Suppressor macrophage (primary cell): ENCODE measurements around the gene FGF14.

ENCODE experiments used
- DNase-seq, 4 experiments: peaks; one replicate each; pipeline ENCODE4 v3.0.0-alpha.2; 2020 to 2022

Gene FGF14

DNA sequence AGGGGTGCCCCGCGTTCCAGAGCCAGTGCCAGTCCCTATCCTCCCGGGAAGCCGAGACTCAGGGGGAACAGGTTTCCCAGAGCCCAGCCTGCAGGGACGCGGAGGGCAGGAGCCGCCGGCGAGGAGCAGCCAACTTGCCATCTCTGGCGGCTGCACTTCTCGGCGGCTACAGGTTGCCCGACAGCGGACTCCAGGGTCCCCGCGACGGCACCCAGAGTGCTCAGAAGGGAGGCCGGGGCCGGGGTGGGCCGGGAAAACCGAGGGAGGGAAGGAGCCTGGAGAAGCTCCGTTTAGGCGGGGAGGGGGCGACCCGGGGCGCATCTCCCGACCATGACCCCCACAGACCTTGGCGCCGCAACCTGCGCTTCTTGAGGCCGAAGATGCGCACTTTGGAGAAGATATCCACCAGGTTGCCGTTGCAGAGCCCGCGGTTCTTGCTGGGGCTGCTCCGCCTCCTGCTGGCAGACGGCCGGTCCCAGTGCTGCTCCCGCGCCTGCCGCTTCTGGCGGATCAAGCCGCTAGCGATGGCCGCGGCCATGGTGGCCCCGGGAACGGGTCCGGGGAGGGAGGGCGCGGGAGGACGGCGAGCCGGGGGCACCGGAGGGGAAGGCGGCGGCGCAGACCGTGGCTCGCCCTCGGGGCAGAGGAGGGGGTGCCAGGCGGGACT lies 485.6 kb downstream of the FGF14 start:
- no peak for DNase-seq

DNA sequence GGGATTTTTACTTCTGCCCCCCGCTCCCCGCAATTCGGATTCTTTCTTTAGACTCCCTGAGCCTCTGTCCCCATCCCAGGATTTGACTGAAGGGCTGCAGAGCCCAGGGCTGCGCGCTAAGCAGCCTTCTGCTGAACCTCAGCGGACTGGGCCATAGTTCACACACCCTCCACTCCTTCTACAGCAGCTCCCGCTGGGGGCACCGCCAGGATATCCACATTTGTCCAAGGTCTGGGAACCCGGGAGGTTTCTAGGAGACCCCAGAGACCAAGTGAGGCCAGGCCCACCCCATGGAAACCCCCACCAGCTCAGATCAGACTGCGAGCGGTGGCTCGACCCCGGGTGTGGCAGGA lies 486.1 kb downstream of the FGF14 start:
- DNase-seq, result no peak

DNA sequence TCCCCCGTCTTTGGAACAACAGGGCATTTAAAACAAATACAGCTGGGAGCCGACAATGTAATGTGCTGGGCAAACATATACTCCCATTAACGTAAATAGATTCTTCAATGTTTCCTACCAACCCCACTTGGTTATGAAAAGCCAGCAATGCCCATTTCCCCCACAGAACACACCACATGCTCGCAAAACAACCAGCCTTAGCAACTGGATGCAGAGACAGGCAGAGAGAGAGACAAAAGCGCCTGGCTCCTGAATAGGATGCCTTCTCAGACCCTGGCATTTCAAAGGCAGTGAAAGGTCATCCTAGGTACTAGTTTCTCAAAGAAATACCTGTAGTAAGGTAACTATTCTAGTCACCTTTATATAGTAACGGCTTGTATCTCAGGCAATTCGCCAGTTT lies 486.5 kb downstream of the FGF14 start:
- DNase-seq, result no peak

DNA sequence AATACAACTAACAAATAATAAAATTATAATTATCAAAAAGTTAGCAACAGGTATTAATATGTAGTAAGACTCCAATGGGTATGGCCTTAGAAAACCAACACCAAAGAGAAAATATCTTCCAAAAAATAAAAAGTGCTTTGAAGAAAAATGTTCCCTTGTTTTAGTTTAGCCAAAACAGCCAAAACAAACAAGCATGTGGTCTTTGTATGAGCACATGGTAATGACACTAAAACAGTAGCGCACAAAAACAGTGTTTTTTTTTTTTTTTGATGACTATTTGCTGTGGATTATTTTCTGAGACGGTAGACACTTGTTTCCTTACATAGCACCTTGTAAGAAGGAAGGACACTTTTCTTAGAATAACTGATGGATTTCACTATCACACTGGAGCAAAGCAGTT lies 490.1 kb downstream of the FGF14 start:
- DNase-seq, result no peak

DNA sequence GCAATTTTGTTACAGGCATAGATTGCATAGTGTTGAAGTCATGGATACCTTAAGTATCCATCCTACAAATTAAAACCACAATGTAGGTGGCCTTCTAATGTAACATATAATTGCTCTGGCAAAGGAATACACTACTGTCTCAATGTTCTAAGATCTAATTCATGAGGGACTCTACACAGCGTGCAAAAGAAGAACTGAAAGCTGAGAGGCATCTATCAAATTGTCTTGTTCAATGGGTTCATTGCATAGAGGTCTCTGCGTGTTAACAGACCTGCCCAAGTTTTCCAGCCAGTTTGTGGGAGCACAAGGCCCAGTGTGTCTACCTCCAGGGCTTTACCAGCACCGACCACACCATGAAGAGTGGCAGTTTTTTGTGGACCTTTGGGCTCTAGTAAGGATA lies 498.0 kb downstream of the FGF14 start:
- no peak for DNase-seq

DNA sequence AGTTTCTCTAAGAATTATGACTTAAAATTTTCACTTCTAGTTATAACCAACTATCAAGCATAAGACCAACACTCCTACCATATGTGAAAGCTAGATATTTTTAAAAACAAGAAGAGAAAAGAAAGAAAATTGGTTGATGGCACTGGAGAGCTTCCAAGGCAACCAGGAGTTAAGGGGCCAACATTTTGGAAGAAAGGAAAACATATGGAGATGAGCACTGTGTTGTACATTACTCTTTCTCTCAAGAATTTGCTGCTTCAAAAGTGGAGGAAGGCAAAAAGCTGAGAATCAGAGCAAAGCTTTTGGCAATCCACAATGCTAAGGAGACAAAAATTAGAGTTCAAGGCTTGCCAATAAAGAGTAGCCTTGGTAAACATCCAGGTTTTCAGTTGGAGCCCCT lies 503.2 kb downstream of the FGF14 start:
- no peak for DNase-seq

DNA sequence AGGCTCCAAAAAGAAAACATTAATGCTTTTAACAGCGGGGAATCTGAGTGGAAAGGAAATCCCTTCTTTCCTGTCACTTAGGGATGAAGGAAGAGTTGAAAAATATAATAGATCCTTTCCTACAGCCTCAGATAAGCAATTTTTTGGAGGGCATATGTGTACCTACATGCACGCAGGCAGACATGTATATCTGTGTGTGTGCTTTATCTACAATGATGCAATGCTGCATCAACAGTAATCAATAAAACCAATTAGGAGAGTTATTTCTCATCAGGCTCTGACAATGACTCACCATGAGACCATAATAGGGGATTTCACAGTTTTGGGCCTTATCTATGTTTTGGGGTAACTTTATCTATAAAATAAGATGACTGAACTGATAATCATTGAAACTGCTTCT lies 505.3 kb downstream of the FGF14 start:
- DNase-seq, result no peak

DNA sequence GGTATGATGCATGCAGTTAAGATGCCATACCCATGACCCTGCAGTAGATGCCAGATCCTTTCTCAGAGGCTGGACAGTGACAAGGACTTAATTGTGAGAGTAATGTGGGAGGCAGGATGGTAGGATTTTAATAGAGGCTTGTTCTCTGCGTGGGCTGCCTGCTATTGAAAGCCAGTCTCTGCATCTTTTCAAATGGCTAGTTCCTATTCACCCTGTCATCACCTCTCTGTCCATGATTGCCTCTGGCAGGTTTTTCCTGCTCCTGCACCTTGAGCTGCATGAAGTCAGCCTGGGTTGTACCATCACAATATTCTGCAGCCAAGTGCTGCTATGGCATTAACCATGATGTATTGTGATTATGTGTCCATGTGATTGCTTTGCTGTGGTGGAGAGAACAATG lies 508.8 kb downstream of the FGF14 start:
- DNase-seq, result no peak

DNA sequence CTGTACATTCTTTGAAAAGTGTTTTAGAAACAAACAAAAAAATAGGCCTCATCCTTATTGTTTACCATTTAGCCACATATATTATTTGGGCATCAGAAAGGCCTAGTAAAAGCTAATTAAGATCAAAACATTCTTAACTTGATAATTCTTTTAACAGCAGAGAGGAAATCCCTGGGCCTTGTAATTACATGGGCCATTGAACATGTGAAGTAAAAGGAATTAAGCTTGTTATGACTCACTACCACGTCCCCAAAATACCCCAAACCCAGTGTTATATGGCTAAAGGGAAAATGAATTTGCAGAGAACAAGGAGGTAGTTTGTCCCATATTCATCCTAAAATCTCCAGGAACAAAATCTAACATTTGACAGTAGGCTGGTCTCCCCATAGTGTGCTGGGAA lies 509.6 kb downstream of the FGF14 start:
- no peak for DNase-seq

DNA sequence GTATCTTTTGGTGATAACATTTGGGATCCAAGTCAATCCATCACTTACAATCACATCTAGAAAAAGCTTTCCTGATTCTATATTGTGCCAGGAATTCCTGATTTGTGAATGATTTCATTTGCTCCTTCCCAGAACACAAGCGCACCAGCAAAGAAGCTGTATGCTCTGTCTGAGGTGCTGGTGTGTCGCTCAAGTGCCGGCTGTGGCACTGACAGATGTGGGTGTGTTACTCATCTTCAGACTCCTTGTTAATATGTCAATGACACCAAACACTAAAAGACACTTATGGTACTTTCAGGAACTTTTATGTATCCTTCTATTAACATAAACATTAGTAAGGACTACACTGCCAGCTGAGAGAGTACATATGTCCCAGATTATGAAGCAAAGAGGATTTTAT lies 520.3 kb downstream of the FGF14 start:
- DNase-seq, result no peak

DNA sequence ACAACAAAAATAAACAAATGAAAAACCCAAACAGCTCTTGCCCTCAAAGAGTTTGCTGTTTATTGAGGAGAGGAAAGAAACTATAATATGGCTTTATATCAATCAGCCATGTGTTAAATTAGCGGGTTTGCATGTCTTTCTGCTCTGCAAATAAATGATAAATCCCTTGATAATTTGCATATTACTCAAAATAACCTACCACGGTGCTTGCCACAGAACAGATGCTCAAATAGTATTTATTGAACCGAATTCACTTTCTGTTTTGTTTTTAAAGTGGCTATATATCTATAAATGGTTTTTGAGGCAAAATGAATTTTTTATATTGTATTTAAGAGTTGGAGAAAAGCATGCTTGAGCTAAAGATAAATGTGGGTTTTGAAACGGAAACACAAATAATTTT lies 521.3 kb downstream of the FGF14 start:
- DNase-seq, result no peak

DNA sequence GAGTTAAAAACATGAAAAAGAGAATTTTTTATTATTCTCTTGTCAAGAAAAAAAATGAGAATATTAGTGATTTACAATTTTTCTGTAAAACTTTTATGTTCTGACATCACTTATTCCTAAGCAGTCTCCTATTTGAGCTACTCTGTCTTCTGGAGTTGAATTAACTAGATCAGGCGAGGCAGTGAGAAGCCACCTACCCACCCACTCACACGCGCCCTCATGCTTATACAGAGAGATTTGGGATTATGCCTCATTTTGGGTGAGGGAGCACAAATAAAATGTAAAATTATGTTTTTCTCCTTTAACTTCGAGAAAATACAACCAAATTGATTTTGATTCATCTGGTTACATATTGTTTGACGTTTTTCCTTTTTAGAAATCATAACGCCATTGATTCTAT lies 524.9 kb downstream of the FGF14 start:
- DNase-seq, result no peak

DNA sequence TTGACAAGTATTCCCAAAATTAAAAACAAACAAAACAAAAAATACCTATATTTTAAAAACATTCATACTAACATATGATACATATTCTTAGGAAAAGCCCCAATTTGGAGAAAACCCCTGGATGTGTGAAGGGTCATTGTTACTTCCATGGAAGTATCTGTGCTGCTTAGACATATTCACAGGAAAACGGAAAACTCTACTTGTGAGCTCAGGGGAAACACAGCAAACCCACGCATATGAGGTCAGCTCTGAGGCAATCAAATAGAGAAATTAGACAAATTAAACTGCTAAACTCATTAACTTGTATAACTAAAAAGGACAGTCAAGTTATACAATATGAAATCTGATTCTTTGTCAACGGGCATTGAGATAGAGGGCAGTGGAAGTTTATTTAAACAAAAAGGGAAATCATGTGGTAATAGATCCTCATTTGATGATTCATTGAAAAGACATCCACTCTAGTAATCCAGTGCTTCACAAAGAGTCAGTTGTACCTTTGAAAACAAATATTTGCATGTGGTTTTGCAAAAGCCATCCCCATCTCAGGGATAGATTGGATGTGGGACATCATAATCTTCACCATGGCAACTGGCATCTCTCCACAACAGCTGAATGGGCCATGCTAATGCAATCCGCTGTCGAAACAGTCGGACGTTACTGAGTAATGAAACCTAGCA lies 526.0 kb downstream of the FGF14 start:
- no peak for DNase-seq

DNA sequence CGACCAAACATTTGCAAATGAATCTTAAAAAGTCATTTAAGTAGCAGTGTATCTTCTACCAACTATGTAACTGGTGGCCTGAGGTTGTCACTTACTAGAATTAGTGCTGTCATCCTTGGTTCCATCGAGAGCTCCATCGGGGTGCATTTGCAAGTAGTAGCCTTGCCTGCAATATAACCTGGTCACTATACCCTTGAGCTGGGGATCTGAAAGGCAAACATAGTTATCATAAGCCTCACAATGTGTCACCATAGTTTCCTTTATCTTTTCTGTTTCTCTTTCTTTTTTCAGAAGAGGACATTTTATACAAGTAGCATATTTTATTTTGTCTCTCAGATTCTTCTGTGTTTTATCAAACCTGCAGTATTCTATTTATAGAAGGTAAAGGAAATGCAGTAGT lies 526.8 kb downstream of the FGF14 start:
- no peak for DNase-seq

DNA sequence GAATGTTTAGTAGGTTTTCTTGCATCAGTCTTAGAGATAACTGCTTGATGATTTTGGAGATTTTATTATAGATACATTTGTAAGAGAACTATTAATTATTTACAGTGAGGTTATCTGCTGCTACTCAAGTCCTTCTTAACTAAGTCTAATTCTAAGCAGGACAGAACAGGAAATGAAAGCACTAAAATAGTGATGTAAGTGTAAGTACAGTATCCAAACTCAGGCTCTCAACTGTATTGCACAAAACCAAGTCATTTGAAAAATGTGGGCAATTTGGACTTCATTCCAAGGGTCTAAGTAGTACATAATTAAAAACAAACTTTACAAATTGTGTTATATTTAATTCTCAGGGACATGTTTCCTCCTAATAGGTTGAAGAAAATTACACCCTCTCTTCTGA lies 532.3 kb downstream of the FGF14 start:
- no peak for DNase-seq

DNA sequence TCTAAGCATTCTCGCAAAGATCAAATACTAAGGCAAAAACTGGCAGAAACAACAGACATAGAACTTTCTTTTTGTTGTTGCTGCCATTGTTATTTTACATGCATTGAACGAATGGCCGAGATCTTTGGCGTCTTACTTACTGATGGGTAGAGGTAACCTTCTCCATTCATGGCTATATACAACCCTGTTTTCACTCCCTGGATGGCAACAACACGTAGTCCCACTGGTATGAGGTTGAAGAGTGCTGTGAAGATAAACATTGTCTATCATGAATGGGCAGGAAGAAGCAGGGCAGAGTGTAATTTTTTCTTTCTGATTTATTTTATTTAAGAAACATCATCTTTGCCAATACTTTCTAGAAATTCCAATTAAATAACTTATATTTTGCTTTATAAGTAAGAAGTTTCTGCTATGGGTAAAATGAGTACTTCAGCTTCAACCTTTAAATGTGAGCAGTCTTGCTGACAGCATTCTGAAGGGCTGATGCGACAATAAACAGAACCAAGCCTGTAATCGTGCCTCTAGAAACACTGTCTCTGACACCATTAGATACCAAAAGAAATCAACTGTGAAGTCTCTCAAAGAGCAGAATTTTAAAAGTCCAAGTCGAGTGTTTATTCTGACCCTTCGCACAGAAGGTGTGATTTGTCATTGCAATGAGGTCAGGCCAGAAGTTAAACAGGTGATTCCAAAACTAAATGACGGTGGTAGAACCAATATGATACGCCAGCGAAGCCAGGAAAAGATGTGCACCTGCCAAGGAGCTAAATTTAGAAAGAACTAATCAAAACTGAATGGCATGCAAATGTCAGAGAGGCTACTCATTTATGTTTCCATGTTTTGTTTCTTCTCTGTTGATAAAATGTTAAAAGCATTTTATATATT lies 533.0 kb downstream of the FGF14 start:
- DNase-seq, result no peak

DNA sequence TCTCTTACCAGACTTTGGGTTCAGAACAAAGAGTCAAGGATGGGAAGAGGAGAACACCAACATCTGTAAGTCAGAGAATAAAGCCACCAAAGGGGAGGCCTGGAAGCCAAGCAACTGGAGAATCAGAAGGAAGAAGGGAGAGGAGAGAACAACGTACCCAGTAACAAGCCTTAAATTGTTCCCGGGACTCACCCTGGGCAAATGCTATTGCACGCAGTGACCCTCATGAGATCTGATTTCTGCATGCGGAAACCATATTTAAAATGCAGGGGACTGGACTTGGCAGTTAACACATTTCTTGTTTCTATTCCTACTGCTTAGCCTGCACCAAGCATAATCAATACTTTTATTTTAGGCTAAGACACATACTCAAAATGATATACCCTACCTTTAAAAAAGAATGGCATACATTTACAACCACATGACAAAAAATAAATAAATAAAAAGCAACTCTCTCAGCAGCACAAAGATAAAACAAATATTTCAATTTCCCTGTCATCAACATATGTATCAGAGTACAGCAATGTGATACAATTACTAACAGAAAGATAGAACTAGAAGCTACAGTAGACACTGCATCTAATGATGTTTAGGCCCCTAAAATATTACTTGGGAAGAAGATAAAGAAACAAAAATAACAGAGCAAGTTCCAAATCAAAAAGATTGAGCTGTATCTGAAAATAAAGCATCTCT lies 534.8 kb downstream of the FGF14 start:
- no peak for DNase-seq

DNA sequence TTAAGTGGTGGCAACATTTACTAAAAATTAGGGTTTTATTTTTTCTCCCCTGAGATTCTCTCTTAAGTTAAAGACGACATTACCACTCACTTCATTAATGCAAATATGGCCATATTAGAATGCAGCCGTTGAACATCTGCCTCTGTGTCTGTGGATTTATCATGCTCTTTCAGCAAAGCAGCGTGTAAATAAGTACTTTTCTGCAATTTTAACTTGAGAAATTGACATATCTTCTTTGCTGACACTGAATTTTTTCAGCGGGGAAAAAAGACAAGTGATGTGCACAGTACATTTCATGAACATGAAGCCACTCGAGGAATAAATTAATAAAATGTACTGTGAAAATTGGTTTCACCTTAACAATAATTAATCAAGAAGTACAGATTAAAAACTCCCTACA lies 543.0 kb downstream of the FGF14 start:
- DNase-seq, result no peak

DNA sequence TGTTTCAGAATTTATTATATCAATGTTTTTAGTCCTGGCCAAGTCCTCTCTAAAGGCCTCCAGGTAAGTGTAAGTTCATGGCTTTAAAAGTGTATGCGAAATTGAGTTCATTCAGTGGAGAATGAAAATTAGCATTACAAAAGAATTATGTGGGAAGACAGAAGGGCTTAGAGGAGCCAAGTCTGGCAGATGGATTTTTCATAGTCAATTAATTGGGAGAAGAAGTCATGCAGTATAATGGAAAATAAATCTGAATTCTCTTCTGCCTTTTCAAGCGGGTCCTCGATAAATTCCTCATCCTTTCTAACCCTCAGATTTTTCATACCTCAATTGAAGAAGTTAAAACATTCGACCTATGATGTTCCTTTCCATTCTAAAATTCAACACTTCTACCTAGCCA lies 555.1 kb downstream of the FGF14 start:
- no peak for DNase-seq

DNA sequence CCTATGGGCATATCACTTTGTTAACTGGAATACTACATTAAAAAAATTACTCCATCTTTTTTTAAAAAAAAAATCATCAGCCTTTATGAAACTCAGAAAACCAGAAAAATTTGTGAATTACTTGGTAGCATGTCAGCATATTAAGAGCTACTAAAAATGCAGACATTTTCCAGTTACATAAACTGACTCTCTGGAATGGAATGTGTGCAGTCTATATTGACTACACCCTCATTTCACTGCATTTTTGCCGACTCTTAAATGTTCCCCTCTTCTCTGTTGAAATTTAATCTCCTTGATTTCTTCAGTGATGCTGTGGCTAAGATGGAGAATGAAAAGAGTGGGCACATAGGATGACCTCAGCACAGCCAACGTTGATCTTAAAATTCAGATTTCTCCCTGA lies 555.6 kb downstream of the FGF14 start:
- no peak for DNase-seq

DNA sequence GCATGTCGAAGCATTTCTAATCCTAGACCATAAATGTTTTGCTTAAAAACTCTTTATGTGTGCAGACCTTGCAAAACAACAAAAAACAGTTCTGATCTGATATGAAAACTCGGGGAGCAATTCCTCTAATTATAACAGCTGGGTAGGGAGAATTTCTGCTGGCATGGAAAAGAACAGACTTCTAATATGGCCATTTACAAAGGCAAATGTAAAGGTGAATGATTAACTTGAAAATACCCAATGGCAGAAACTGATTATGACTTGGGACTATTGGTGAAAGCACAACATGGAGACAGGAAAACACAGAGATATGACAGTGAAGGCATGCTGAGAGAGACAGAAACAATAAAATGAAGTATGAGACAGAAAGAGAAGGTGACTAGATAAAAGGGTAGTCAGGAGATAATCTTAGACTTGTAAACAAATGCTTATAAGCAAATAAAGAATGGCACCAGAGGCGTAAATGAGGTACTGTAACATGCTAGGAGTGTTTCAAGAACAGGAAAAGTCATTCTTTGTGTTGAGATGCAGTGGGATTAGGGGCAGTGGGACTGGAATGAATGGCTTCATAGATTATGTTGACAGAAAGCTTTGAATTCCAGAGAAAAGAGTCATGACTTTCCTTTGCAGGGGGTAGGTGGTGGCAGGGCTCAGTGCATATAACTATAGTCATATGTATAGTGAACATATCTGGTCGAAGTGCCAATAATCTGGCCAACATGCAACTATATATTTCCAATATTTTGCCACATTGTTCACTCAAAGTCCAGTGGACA lies 556.4 kb downstream of the FGF14 start:
- DNase-seq, result no peak

DNA sequence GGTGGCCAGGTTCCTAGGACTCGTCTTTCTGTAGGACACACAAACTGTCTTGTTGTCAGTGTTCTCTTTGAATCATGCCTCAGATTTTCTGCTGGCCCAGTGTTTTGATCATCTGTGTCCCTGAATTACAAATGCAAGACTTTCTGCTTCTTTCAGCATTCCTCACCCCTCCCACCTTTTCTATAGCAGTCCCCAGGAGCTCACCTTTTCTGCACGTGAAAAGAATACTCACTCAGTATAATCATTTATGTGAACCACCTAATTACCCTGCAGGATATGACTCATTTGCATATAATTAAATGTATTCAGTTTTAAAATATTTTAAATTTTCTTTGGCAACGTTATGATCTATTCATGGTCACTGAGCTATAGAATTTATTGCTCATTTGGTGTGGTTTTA lies 560.1 kb downstream of the FGF14 start:
- no peak for DNase-seq

DNA sequence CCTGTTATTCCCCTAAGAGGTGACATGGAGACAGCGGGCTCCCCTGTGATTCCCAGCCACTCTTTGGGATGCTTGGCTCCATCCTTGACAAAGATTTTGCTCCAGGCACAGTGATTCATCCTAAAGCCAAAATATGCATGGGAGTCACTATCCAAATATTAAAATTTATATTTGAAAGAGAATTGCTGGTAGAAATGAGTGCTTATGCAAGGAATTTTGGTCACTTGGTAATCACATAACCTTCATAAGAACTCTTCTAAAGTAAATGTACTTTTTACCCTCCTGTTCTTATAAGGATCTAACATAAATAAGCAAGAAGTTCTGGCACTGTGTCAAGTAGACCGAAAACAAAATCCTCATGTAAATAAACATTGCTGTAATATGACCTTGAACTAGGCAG lies 563.5 kb downstream of the FGF14 start:
- DNase-seq, result no peak
